CD8-positive, alpha-beta memory T cell (primary cell): Measurements from ENCODE around the gene HOXA6. TPM values are rescaled to one million over a fixed set of nuclear protein-coding genes. Genes with fewer than 3 reads are reported as not detected.

Source experiments
- CTCF ChIA-PET: fragments of 350-600 bp; sonication (Branson Sonifier 250); formaldehyde crosslinking; loops from one replicate; lab custom pipeline; 2021; ENCODE audit warnings: antibody characterized with exemption; lab: Charles Lee
- POLR2A ChIA-PET: fragments of 350-600 bp; sonication (Branson Sonifier 250); formaldehyde crosslinking; loops from one replicate; lab custom pipeline; 2021; ENCODE audit warnings: antibody characterized with exemption; lab: Charles Lee
- DNase-seq, 5 donors: peaks; one replicate each; pipeline versions ENCODE4 v3.0.0 to v3.0.0-alpha.2; 2020 to 2022; ENCODE audit warnings: mixed read lengths in 1 of 5
- H3K27ac ChIP-seq: one replicate; pipeline ENCODE4 v1.7.0; 2013; ENCODE audit warnings: low read depth, mild to moderate bottlenecking, low read length, moderate library complexity
- H3K27me3 ChIP-seq: 2 replicates; pipeline ENCODE4 v1.7.0; 2013; ENCODE audit warnings: low read length, mild to moderate bottlenecking; ENCODE audit not compliant: insufficient read depth, poor library complexity, severe bottlenecking
- H3K36me3 ChIP-seq: 2 replicates; pipeline ENCODE4 v1.7.0; 2013; ENCODE audit warnings: mild to moderate bottlenecking, low read length, moderate library complexity; ENCODE audit not compliant: insufficient read depth
- H3K4me1 ChIP-seq: 2 replicates; pipeline ENCODE4 v1.7.0; 2013; ENCODE audit warnings: mild to moderate bottlenecking, low read length, moderate library complexity; ENCODE audit not compliant: insufficient read depth
- H3K4me3 ChIP-seq: 2 replicates; pipeline ENCODE4 v1.7.0; 2013; ENCODE audit warnings: mild to moderate bottlenecking, low read length
- H3K9me3 ChIP-seq: 2 replicates; pipeline ENCODE4 v1.7.0; 2013; ENCODE audit warnings: mild to moderate bottlenecking, low read length
- H3K27ac Mint-ChIP-seq, 8 donors: one replicate each; pipeline ENCODE4 v1.8.0; 2020 to 2021; ENCODE audit warnings: mixed read lengths in 8 of 8, mild to moderate bottlenecking in 6 of 8, inconsistent platforms in 3 of 8, moderate library complexity in 3 of 8
- H3K27me3 Mint-ChIP-seq, 2 donors: one replicate each; pipeline ENCODE4 v1.8.0; 2020 to 2021; ENCODE audit warnings: mixed read lengths in 2 of 2, mild to moderate bottlenecking in 1 of 2, moderate library complexity in 1 of 2
- H3K36me3 Mint-ChIP-seq, 3 donors: one replicate each; pipeline ENCODE4 v1.8.0; 2020 to 2021; ENCODE audit warnings: mixed read lengths in 3 of 3, inconsistent platforms in 1 of 3, mild to moderate bottlenecking in 1 of 3
- H3K4me1 Mint-ChIP-seq, 3 donors: one replicate each; pipeline ENCODE4 v1.8.0; 2020 to 2021; ENCODE audit warnings: mixed read lengths in 3 of 3, inconsistent platforms in 1 of 3, mild to moderate bottlenecking in 1 of 3
- H3K4me3 Mint-ChIP-seq, 7 donors: one replicate each; pipeline ENCODE4 v1.8.0; 2020 to 2021; ENCODE audit warnings: mixed read lengths in 7 of 7, mild to moderate bottlenecking in 6 of 7, moderate library complexity in 4 of 7, inconsistent platforms in 2 of 7
- H3K9me3 Mint-ChIP-seq, 5 donors: one replicate each; pipeline ENCODE4 v1.8.0; 2020 to 2022; ENCODE audit warnings: mixed read lengths in 5 of 5, mild to moderate bottlenecking in 3 of 5, moderate library complexity in 2 of 5, inconsistent platforms in 1 of 5
- polyA plus RNA-seq: library from polyadenylated mRNA; unstranded; fragments of 300-500 nt; fragmentation: Illumina TruSeq; gene quantifications from one replicate; pipeline ENCODE4 v1.2.3, GENCODE V29; 2021
- total RNA-seq, 2 experiments: library from RNA; stranded (reverse); gene quantifications; one replicate each; pipeline ENCODE4 v1.2.3, GENCODE V29; 2021

Gene HOXA6
- total and polyA plus RNA-seq, 3 experiments from 2014 or later: not detected

GRCh38 chr7:27148756-27149641, 1.4 kb upstream of the HOXA6 start:
- H3K4me1 ChIP-seq: peaks cover 24% of the 10 kb centered on the region
- Mint-ChIP-seq H3K4me3 (no peak overlapping the region), H3K27ac (peak overlapping the region in 1 of 8 donors; percentile 29), H3K4me1 (peaks cover 19 to 41% (median 28%) of the 10 kb centered on the region in 3 donors), H3K36me3 (no peaks in the 10 kb centered on the region), H3K27me3 (peaks cover 77 to 85% of the 10 kb centered on the region in 2 donors), H3K9me3 (peaks cover 0 to 2% (median 0%) of the 10 kb centered on the region in 5 donors)
- ChIA-PET CTCF (interaction anchor here (0.9 to 6.9 kb wide), 11 partner anchors 14 to 1255 kb away, joined by 3 to 71 read pairs (median 4); partner anchors contain the start of genes HOXA4 and HOXA9), POLR2A (no interaction called here)
- DNase-seq: no peak
- H3K9me3 ChIP-seq: no peaks in the 10 kb centered on the region
- no peak overlapping the region for H3K27ac ChIP-seq
- H3K4me3 ChIP-seq: no peak overlapping the region
- no peaks in the 10 kb centered on the region for H3K36me3 ChIP-seq
- H3K27me3 ChIP-seq: peaks cover 73% of the 10 kb centered on the region

GRCh38 chr7:27148031-27148755, 619 bp upstream of the HOXA6 start:
- Mint-ChIP-seq H3K4me3 (peak overlapping the region in 5 of 7 donors; percentile 37 to 73 (median 61)), H3K27ac (peak overlapping the region in 2 of 8 donors; percentile 29 to 35), H3K36me3 (no peaks in the 10 kb centered on the region), H3K9me3 (peaks cover 0 to 2% (median 0%) of the 10 kb centered on the region in 5 donors), H3K4me1 (peaks cover 15 to 41% (median 24%) of the 10 kb centered on the region in 3 donors), H3K27me3 (peaks cover 69 to 81% of the 10 kb centered on the region in 2 donors)
- no peaks in the 10 kb centered on the region for H3K9me3 ChIP-seq
- no peak overlapping the region for H3K4me3 ChIP-seq
- peaks cover 65% of the 10 kb centered on the region for H3K27me3 ChIP-seq
- H3K4me1 ChIP-seq: peaks cover 24% of the 10 kb centered on the region
- no peak overlapping the region for H3K27ac ChIP-seq
- no peaks in the 10 kb centered on the region for H3K36me3 ChIP-seq
- POLR2A ChIA-PET: no interaction called here
- DNase-seq: no peak
- CTCF ChIA-PET: interaction anchor here (1.4 to 6.9 kb wide), 2 partner anchors 15 to 25 kb away, joined by 4 to 71 read pairs; partner anchors contain the start of gene HOXA9

- no peak overlapping the region for H3K4me3 ChIP-seq
- H3K9me3 ChIP-seq: no peaks in the 10 kb centered on the region
- H3K4me3 Mint-ChIP-seq: peak overlapping the region in 1 of 7 donors; percentile 10
- no peaks in the 10 kb centered on the region for H3K36me3 Mint-ChIP-seq
- H3K27ac Mint-ChIP-seq: no peak overlapping the region
- H3K27ac ChIP-seq: no peak overlapping the region
- peaks cover 9 to 31% (median 19%) of the 10 kb centered on the region in 3 donors for H3K4me1 Mint-ChIP-seq
- H3K36me3 ChIP-seq: no peaks in the 10 kb centered on the region
- H3K4me1 ChIP-seq: peaks cover 13% of the 10 kb centered on the region
- peaks cover 49% of the 10 kb centered on the region for H3K27me3 ChIP-seq
- no peaks in the 10 kb centered on the region for H3K9me3 Mint-ChIP-seq
- H3K27me3 Mint-ChIP-seq: peaks cover 63 to 77% of the 10 kb centered on the region in 2 donors
- POLR2A ChIA-PET: no interaction called here
- CTCF ChIA-PET: interaction anchor here (1.0 to 1.4 kb wide), 2 partner anchors 14 to 16 kb away, joined by 3 read pairs; no protein-coding TSS in a partner anchor
- DNase-seq: no peak
Measured at GRCh38 chr7:27146491-27147198, 929 bp downstream of the HOXA6 start.

- peaks cover 6% of the 10 kb centered on the region for H3K4me1 ChIP-seq
- DNase-seq: no peak
- no peak overlapping the region for H3K27ac ChIP-seq
- Mint-ChIP-seq H3K36me3 (no peaks in the 10 kb centered on the region), H3K4me1 (peaks cover 2 to 24% (median 12%) of the 10 kb centered on the region in 3 donors), H3K27me3 (peaks cover 60 to 76% of the 10 kb centered on the region in 2 donors), H3K27ac (no peak overlapping the region), H3K9me3 (no peaks in the 10 kb centered on the region), H3K4me3 (no peak overlapping the region)
- no peaks in the 10 kb centered on the region for H3K9me3 ChIP-seq
- CTCF ChIA-PET: interaction anchor here (1.0 to 1.4 kb wide), 2 partner anchors 15 to 17 kb away, joined by 3 read pairs; no protein-coding TSS in a partner anchor
- no peaks in the 10 kb centered on the region for H3K36me3 ChIP-seq
- POLR2A ChIA-PET: no interaction called here
- peaks cover 42% of the 10 kb centered on the region for H3K27me3 ChIP-seq
- H3K4me3 ChIP-seq: no peak overlapping the region
Measured at GRCh38 chr7:27145914-27146412, 1.6 kb downstream of the HOXA6 start.

GRCh38 chr7:27145165-27145913, 2.2 kb downstream of the HOXA6 start:
- H3K4me1 Mint-ChIP-seq: peaks cover 0 to 18% (median 7%) of the 10 kb centered on the region in 3 donors
- H3K27me3 Mint-ChIP-seq: peaks cover 56 to 77% of the 10 kb centered on the region in 2 donors

GRCh38 chr7:27144781-27145164, 2.8 kb downstream of the HOXA6 start:
- H3K27ac Mint-ChIP-seq: no peak overlapping the region
- Histone ChIP-seq H3K36me3 (no peaks in the 10 kb centered on the region), H3K27me3 (peaks cover 35% of the 10 kb centered on the region), H3K4me3 (no peak overlapping the region), H3K4me1 (no peaks in the 10 kb centered on the region), H3K27ac (no peak overlapping the region), H3K9me3 (no peaks in the 10 kb centered on the region)
- H3K9me3 Mint-ChIP-seq: no peaks in the 10 kb centered on the region
- H3K4me3 Mint-ChIP-seq: no peak overlapping the region
- no peaks in the 10 kb centered on the region for H3K36me3 Mint-ChIP-seq
- H3K27me3 Mint-ChIP-seq: peaks cover 51 to 71% of the 10 kb centered on the region in 2 donors
- CTCF ChIA-PET: no interaction called here
- no peak for DNase-seq
- H3K4me1 Mint-ChIP-seq: peaks cover 0 to 13% (median 5%) of the 10 kb centered on the region in 3 donors
- POLR2A ChIA-PET: no interaction called here

More at GRCh38 chr7:27145165-27145913, 2.2 kb downstream of the HOXA6 start:
- Mint-ChIP-seq H3K36me3 (no peaks in the 10 kb centered on the region), H3K4me3 (no peak overlapping the region), H3K9me3 (no peaks in the 10 kb centered on the region), H3K27ac (peak overlapping the region in 1 of 8 donors; percentile 7)
- DNase-seq: no peak
- ChIA-PET CTCF (no interaction called here), POLR2A (no interaction called here)
- Histone ChIP-seq H3K27ac (no peak overlapping the region), H3K4me3 (no peak overlapping the region), H3K4me1 (peaks cover under 1% of the 10 kb centered on the region), H3K27me3 (peaks cover 37% of the 10 kb centered on the region), H3K9me3 (no peaks in the 10 kb centered on the region), H3K36me3 (no peaks in the 10 kb centered on the region)
